ENCODE measurements around the gene KIF24.
A peak's percentile ranks its signal among the peaks of the same experiment; 100 is the strongest.
"Not testable (repeated sequence)": the region's sequence is repeated elsewhere in the genome, so short reads cannot be mapped to it uniquely, and the experiment has no call there.

KIF24 gene

GRCh38 chr9:34363619-34364351, 34.7 kb upstream of the KIF24 start:
- H3K9me3 ChIP-seq (ENCODE audit: control insufficient read depth, low read length), result no peaks in the 10 kb centered on the region
- no peak for TF ChIP-seq CTCF (IDR thresholded peaks at IDR 0.05)
- no peak overlapping the region for H2AFZ ChIP-seq
- no peak overlapping the region for H3K4me3 ChIP-seq (ENCODE audit: low read depth, low read length)
- no peaks in the 10 kb centered on the region for H3K36me3 ChIP-seq (ENCODE audit: control insufficient read depth, insufficient read depth, low read length)
- no peaks in the 10 kb centered on the region for H3K27me3 ChIP-seq (ENCODE audit: control insufficient read depth, insufficient read depth, low read length)
- H3K9ac ChIP-seq, result no peak overlapping the region
- no peak overlapping the region for H3K4me2 ChIP-seq (ENCODE audit: low read length)
- H3K27ac ChIP-seq, result peak overlapping the region; percentile 36
- no peaks in the 10 kb centered on the region for H3K79me2 ChIP-seq
- no peaks in the 10 kb centered on the region for H3K4me1 ChIP-seq

- Histone ChIP-seq H3K9me3 (ENCODE audit: control insufficient read depth, low read length) (no peaks in the 10 kb centered on the region), H3K27me3 (ENCODE audit: control insufficient read depth, insufficient read depth, low read length) (no peaks in the 10 kb centered on the region), H3K79me2 (no peaks in the 10 kb centered on the region), H2AFZ (no peak overlapping the region), H3K36me3 (ENCODE audit: control insufficient read depth, insufficient read depth, low read length) (no peaks in the 10 kb centered on the region), H3K4me3 (ENCODE audit: low read depth, low read length) (no peak overlapping the region), H3K4me2 (ENCODE audit: low read length) (no peak overlapping the region), H3K4me1 (no peaks in the 10 kb centered on the region), H3K9ac (no peak overlapping the region), H3K27ac (no peak overlapping the region)
- TF ChIP-seq CTCF (IDR thresholded peaks at IDR 0.05), result no peak
Measured at GRCh38 chr9:34362614-34363214, 33.6 kb upstream of the KIF24 start.

- not testable (repeated sequence) for H3K27ac ChIP-seq; H2AFZ ChIP-seq; H3K79me2 ChIP-seq; H3K4me3 ChIP-seq (ENCODE audit: low read depth, low read length); H3K9me3 ChIP-seq (ENCODE audit: control insufficient read depth, low read length); H3K4me1 ChIP-seq; H3K9ac ChIP-seq; H3K4me2 ChIP-seq (ENCODE audit: low read length); H3K36me3 ChIP-seq (ENCODE audit: control insufficient read depth, insufficient read depth, low read length); H3K27me3 ChIP-seq (ENCODE audit: control insufficient read depth, insufficient read depth, low read length)
Measured at GRCh38 chr9:34352957-34353356, 23.9 kb upstream of the KIF24 start.

GRCh38 chr9:34352122-34352652, 23.1 kb upstream of the KIF24 start:
- H3K36me3 ChIP-seq (ENCODE audit: control insufficient read depth, insufficient read depth, low read length); H3K27me3 ChIP-seq (ENCODE audit: control insufficient read depth, insufficient read depth, low read length); H3K27ac ChIP-seq; H2AFZ ChIP-seq; H3K4me3 ChIP-seq (ENCODE audit: low read depth, low read length); H3K4me1 ChIP-seq; H3K9me3 ChIP-seq (ENCODE audit: control insufficient read depth, low read length); H3K9ac ChIP-seq; H3K4me2 ChIP-seq (ENCODE audit: low read length); H3K79me2 ChIP-seq: not testable (repeated sequence)

- Histone ChIP-seq H3K9ac (no peak overlapping the region), H3K36me3 (ENCODE audit: control insufficient read depth, insufficient read depth, low read length) (no peaks in the 10 kb centered on the region)
Measured at GRCh38 chr9:34349324-34349723, 20.3 kb upstream of the KIF24 start.

More at GRCh38 chr9:34349324-34349723, 20.3 kb upstream of the KIF24 start:
- H3K4me3 ChIP-seq (ENCODE audit: low read depth, low read length), result no peak overlapping the region
- no peak for TF ChIP-seq CTCF (IDR thresholded peaks at IDR 0.05)
- no peaks in the 10 kb centered on the region for H3K79me2 ChIP-seq
- no peaks in the 10 kb centered on the region for H3K27me3 ChIP-seq (ENCODE audit: control insufficient read depth, insufficient read depth, low read length)
- H3K9me3 ChIP-seq (ENCODE audit: control insufficient read depth, low read length), result no peaks in the 10 kb centered on the region
- no peak overlapping the region for H3K27ac ChIP-seq
- H3K4me1 ChIP-seq, result no peaks in the 10 kb centered on the region
- H2AFZ ChIP-seq, result no peak overlapping the region
- no peak overlapping the region for H3K4me2 ChIP-seq (ENCODE audit: low read length)

Data from parathyroid adenoma (tissue), 2 donors.